H9 (cell line): ENCODE data around the gene ZNF641. TPM values are rescaled to one million over a fixed set of nuclear protein-coding genes. Genes with fewer than 3 reads are reported as not detected.

Experiments
- DNase-seq: peaks from one replicate; pipeline ENCODE4 v3.0.0-alpha.2; 2017
- H2AFZ ChIP-seq: one replicate; pipeline ENCODE4 v1.6.1; 2013; ENCODE audit warnings: mild to moderate bottlenecking, low read length, control low read depth, moderate library complexity
- H2AK5ac ChIP-seq: 2 replicates; pipeline ENCODE4 v1.6.1; 2013; ENCODE audit warnings: low read length, control low read depth, mixed read lengths; ENCODE audit not compliant: insufficient read length
- H2BK120ac ChIP-seq: one replicate; pipeline ENCODE4 v1.6.1; 2013; ENCODE audit warnings: low read depth, mild to moderate bottlenecking, low read length, control low read depth, inconsistent platforms; ENCODE audit not compliant: poor library complexity, severe bottlenecking
- H2BK12ac ChIP-seq: 2 replicates; pipeline ENCODE4 v1.6.1; 2013; ENCODE audit warnings: low read length, control low read depth, mixed read lengths, low read depth; ENCODE audit not compliant: insufficient read length
- H2BK15ac ChIP-seq: 2 replicates; pipeline ENCODE4 v1.6.1; 2013; ENCODE audit warnings: low read depth, low read length, control low read depth
- H2BK20ac ChIP-seq: one replicate; pipeline ENCODE4 v1.6.1; 2013; ENCODE audit warnings: low read depth, mild to moderate bottlenecking, low read length, control low read depth, inconsistent platforms; ENCODE audit not compliant: poor library complexity, severe bottlenecking
- H2BK5ac ChIP-seq: 2 replicates; pipeline ENCODE4 v1.6.1; 2013; ENCODE audit warnings: low read length, control low read depth, mixed read lengths; ENCODE audit not compliant: insufficient read length
- H3K14ac ChIP-seq: 2 replicates; pipeline ENCODE4 v1.6.1; 2013; ENCODE audit warnings: low read length, control low read depth; ENCODE audit not compliant: insufficient read depth
- H3K18ac ChIP-seq: 2 replicates; pipeline ENCODE4 v1.6.1; 2013; ENCODE audit warnings: low read depth, mild to moderate bottlenecking, mixed read lengths, low read length, control low read depth; ENCODE audit not compliant: insufficient read length
- H3K23ac ChIP-seq: 2 replicates; pipeline ENCODE4 v1.6.1; 2013; ENCODE audit warnings: low read length, control low read depth, mixed read lengths, low read depth; ENCODE audit not compliant: insufficient read length
- H3K23me2 ChIP-seq: 2 replicates; pipeline ENCODE4 v1.6.1; 2013; ENCODE audit warnings: low read depth, mild to moderate bottlenecking, mixed read lengths, low read length, control low read depth; ENCODE audit not compliant: insufficient read length, poor library complexity, severe bottlenecking
- H3K27ac ChIP-seq: 2 replicates; pipeline ENCODE4 v1.5.1; 2013; ENCODE audit warnings: low read length, control low read depth, mixed read lengths, low read depth; ENCODE audit not compliant: insufficient read length
- H3K27me3 ChIP-seq: 2 replicates; pipeline ENCODE4 v1.6.1; 2013; ENCODE audit warnings: low read length, control low read depth, inconsistent platforms; ENCODE audit not compliant: insufficient read depth
- H3K4ac ChIP-seq: 2 replicates; pipeline ENCODE4 v1.6.1; 2013; ENCODE audit warnings: low read depth, mild to moderate bottlenecking, control low read depth, inconsistent platforms, low read length, moderate library complexity
- H3K4me1 ChIP-seq: 2 replicates; pipeline ENCODE4 v1.6.1; 2013; ENCODE audit warnings: low read length, control low read depth, inconsistent platforms; ENCODE audit not compliant: insufficient read depth
- H3K4me2 ChIP-seq: 2 replicates; pipeline ENCODE4 v1.6.1; 2013; ENCODE audit warnings: low read length, control low read depth, mixed read lengths; ENCODE audit not compliant: insufficient read length, insufficient read depth
- H3K56ac ChIP-seq: 2 replicates; pipeline ENCODE4 v1.6.1; 2013; ENCODE audit warnings: low read depth, mild to moderate bottlenecking, mixed read lengths, low read length, control low read depth; ENCODE audit not compliant: insufficient read length
- H3K79me1 ChIP-seq: 2 replicates; pipeline ENCODE4 v1.6.1; 2013; ENCODE audit warnings: low read depth, mild to moderate bottlenecking, moderate library complexity, low read length, control low read depth, inconsistent platforms; ENCODE audit not compliant: insufficient read depth, poor library complexity, severe bottlenecking
- H3K79me2 ChIP-seq: 2 replicates; pipeline ENCODE4 v1.6.1; 2013; ENCODE audit warnings: low read length, control low read depth, inconsistent platforms; ENCODE audit not compliant: insufficient read depth
- H3K9ac ChIP-seq: 2 replicates; pipeline ENCODE4 v1.6.1; 2013; ENCODE audit warnings: low read length, control low read depth, mixed read lengths; ENCODE audit not compliant: insufficient read length; ENCODE audit errors: extremely low read depth
- H3K9me3 ChIP-seq: one replicate; pipeline ENCODE4 v1.6.1; 2013; ENCODE audit warnings: low read depth, low read length, inconsistent platforms; ENCODE audit not compliant: control insufficient read depth
- H3T11ph ChIP-seq: one replicate; pipeline ENCODE4 v1.6.1; 2013; ENCODE audit warnings: mild to moderate bottlenecking, low read length, control low read depth, inconsistent platforms
- H4K20me1 ChIP-seq: one replicate; pipeline ENCODE4 v1.6.1; 2013; ENCODE audit not compliant: control insufficient read depth, insufficient read length, insufficient read depth
- H4K5ac ChIP-seq: 2 replicates; pipeline ENCODE4 v1.6.1; 2013; ENCODE audit warnings: low read depth, mild to moderate bottlenecking, mixed read lengths, low read length, control low read depth; ENCODE audit not compliant: insufficient read length
- H4K8ac ChIP-seq: replicated peaks from 2 replicates; pipeline ENCODE4 v1.6.1; 2013; ENCODE audit warnings: low read length, control low read depth, mixed read lengths, low read depth; ENCODE audit not compliant: insufficient read length
- H4K91ac ChIP-seq: 2 replicates; pipeline ENCODE4 v1.6.1; 2013; ENCODE audit warnings: low read depth, mild to moderate bottlenecking, moderate library complexity, mixed read lengths, low read length, control low read depth; ENCODE audit not compliant: insufficient read length
- H3K27ac Mint-ChIP-seq, 3 experiments: 2 replicates in 2 of 3; 3 replicates in 1 of 3; pipeline ENCODE4 v1.8.0; 2020 to 2021; ENCODE audit warnings: mixed read lengths in 3 of 3, mild to moderate bottlenecking in 1 of 3, moderate library complexity in 1 of 3
- H3K27me3 Mint-ChIP-seq: 2 replicates; pipeline ENCODE4 v1.8.0; 2021; ENCODE audit warnings: low read depth, mild to moderate bottlenecking, moderate library complexity, mixed read lengths
- H3K36me3 Mint-ChIP-seq, 3 experiments: 2 replicates in 2 of 3; 3 replicates in 1 of 3; pipeline ENCODE4 v1.8.0; 2020 to 2021; ENCODE audit warnings: low read depth in 3 of 3, mixed read lengths in 3 of 3; ENCODE audit not compliant: insufficient read depth in 1 of 3
- H3K4me1 Mint-ChIP-seq, 2 experiments: 2 replicates each; pipeline ENCODE4 v1.8.0; 2020; ENCODE audit warnings: mixed read lengths in 2 of 2
- H3K4me3 Mint-ChIP-seq, 2 experiments: 2 replicates in 1 of 2; 3 replicates in 1 of 2; pipeline ENCODE4 v1.8.0; 2020 to 2021; ENCODE audit warnings: mild to moderate bottlenecking in 2 of 2, mixed read lengths in 2 of 2, moderate library complexity in 1 of 2
- H3K9me3 Mint-ChIP-seq, 2 experiments: 2 replicates in 1 of 2; 3 replicates in 1 of 2; pipeline ENCODE4 v1.8.0; 2020; ENCODE audit warnings: mild to moderate bottlenecking in 2 of 2, mixed read lengths in 2 of 2, moderate library complexity in 1 of 2
- WGBS: extraction: QIAGEN DNeasy Blood & Tissue Kit; methylation state at CpG from one replicate; pipeline ENCODE4 v1.1.7; 2013; ENCODE audit warnings: missing lambda C conversion rate, low lambda C conversion rate, mixed read lengths; ENCODE audit not compliant: insufficient read length; ENCODE audit errors: extremely low coverage; 5-methylcytosine and 5-hydroxymethylcytosine counted together
- total RNA-seq: library from RNA; stranded (reverse); gene quantifications from 2 replicates; pipeline ENCODE4 v1.2.1, GENCODE V29; 2021
- TF ChIP-seq, protein P1 (sequence below): fragments of 200-600 bp; sonication (generic); conservative IDR thresholded peaks from 3 replicates; pipeline ENCODE4 v1.8.0; 2021; ENCODE audit warnings: antibody characterized with exemption, mild to moderate bottlenecking

Gene ZNF641
- total RNA-seq, 1 experiment from 2014 or later = 8.5 TPM

DNA sequence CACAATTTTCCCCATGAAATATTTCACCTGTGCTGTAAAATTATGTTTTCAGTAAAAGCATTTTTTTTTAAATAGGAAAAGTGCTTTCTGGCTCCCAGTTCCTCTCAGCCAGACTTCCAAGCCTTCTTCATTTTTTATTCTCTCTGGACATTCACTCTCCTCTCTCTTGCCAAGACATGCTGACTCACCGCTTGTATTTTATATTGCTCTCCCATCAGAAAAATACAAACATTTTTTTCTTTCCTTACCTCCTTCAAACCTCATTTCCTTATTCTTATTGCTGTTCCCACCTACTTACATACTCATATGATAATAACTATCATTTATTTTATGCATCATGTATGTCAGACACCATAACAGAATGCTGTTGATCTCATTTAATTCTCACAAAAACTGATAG is 37.7 kb upstream of the ZNF641 start:
- H3K23ac ChIP-seq = no peak overlapping the region
- H4K91ac ChIP-seq = no peak overlapping the region
- Mint-ChIP-seq H3K36me3 (no peaks in the 10 kb centered on the region), H3K4me1 (no peaks in the 10 kb centered on the region), H3K27me3 (peaks cover 23% of the 10 kb centered on the region), H3K9me3 (peaks cover 6 to 78% of the 10 kb centered on the region in 2 experiments; a peak in 4 of 5 replicates), H3K4me3 (no peak overlapping the region), H3K27ac (no peak overlapping the region)
- no peak overlapping the region for H3K56ac ChIP-seq
- H3K14ac ChIP-seq = no peak overlapping the region
- H3K9ac ChIP-seq = no peak overlapping the region
- DNase-seq = no peak
- H2BK20ac ChIP-seq = no peak overlapping the region
- H3T11ph ChIP-seq = no peak overlapping the region
- H3K4me1 ChIP-seq = no peaks in the 10 kb centered on the region
- H3K23me2 ChIP-seq = no peaks in the 10 kb centered on the region
- H4K20me1 ChIP-seq = no peaks in the 10 kb centered on the region
- no peak overlapping the region for H2AK5ac ChIP-seq
- no peak overlapping the region for H3K27ac ChIP-seq
- H3K4me2 ChIP-seq = no peak overlapping the region
- no peak overlapping the region for H2AFZ ChIP-seq
- no peak overlapping the region for H4K5ac ChIP-seq
- no peaks in the 10 kb centered on the region for H3K79me1 ChIP-seq
- no CpG with 5 or more reads among the region's 1 CpG for WGBS
- TF ChIP-seq, protein P1, sequence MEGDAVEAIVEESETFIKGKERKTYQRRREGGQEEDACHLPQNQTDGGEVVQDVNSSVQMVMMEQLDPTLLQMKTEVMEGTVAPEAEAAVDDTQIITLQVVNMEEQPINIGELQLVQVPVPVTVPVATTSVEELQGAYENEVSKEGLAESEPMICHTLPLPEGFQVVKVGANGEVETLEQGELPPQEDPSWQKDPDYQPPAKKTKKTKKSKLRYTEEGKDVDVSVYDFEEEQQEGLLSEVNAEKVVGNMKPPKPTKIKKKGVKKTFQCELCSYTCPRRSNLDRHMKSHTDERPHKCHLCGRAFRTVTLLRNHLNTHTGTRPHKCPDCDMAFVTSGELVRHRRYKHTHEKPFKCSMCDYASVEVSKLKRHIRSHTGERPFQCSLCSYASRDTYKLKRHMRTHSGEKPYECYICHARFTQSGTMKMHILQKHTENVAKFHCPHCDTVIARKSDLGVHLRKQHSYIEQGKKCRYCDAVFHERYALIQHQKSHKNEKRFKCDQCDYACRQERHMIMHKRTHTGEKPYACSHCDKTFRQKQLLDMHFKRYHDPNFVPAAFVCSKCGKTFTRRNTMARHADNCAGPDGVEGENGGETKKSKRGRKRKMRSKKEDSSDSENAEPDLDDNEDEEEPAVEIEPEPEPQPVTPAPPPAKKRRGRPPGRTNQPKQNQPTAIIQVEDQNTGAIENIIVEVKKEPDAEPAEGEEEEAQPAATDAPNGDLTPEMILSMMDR = no peak
- no peak overlapping the region for H3K18ac ChIP-seq
- H3K9me3 ChIP-seq = no peaks in the 10 kb centered on the region
- no peak overlapping the region for H2BK120ac ChIP-seq
- H2BK5ac ChIP-seq = no peak overlapping the region
- H2BK12ac ChIP-seq = no peak overlapping the region
- no peak overlapping the region for H4K8ac ChIP-seq
- no peaks in the 10 kb centered on the region for H3K79me2 ChIP-seq
- H2BK15ac ChIP-seq = no peak overlapping the region
- H3K27me3 ChIP-seq = no peaks in the 10 kb centered on the region
- H3K4ac ChIP-seq = no peak overlapping the region
